ENCODE results near the gene SBK3.
A peak's percentile ranks its signal among the peaks of the same experiment; 100 is the strongest.
"Not testable (repeated sequence)": the region's sequence is repeated elsewhere in the genome, so short reads cannot be mapped to it uniquely, and the experiment has no call there.

SBK3 gene

DNA sequence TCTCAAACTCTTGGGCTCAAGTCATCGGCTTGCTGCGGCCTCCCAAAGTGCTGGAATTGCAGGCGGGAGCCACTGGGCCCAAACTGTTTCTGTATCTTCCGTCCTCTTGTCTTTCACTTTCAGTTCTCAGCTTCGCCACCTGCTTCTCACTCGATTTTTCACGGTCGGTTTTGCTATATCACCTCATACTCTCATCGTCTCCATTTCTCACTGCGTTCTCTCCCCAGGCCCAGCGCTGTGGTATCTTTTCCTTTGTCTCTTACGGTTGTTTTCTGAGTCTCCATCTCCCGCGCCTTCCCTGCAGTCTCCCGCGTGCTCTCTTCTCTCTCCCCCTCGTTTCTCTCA is 42.2 kb downstream of the SBK3 start:
- H3K27ac ChIP-seq: peak overlapping the region; percentile 77

DNA sequence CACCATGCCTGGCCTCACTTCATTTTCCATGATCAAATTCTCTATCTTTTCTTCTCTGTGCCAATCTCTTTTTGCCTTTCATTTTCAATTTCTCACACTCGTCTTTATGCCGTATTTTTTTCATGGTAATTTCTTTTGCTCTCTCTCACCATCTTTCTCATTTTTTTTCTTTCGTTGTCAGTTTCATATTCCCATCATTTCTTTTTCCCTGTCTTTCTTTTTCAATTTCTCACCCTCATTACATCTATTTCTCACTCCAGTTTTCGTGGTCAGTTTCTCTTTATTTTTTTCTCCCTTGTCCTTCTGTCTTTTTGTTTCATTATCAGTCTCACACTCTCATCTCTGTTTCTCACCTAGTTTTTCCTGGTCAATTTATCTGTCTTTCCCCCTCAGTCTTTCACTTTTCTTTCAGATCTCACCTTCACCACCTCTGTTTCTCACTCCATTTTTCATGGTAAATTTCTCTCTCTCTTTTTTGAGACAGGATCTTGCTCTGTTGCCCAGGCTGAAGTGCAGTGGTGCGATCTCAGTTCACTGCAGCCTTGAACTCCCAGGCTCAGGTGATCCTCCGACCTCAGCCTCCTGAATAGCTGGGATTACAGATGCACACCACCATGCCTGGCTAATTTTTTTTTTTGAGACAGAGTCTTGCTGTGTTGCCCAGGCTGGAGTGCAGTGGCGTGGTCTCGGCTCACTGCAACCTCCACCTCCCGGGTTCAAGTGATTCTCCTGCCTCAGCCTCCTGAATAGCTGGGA is 43.0 kb downstream of the SBK3 start:
- no peak overlapping the region for H3K9ac ChIP-seq
- no peak overlapping the region for H3K27ac ChIP-seq
- no peak overlapping the region for H3K4me3 ChIP-seq
- no peak for TF ChIP-seq Cebpa-rat (IDR thresholded peaks at IDR 0.05)
- no peaks in the 10 kb centered on the region for H4K20me1 ChIP-seq
- peaks cover 4% of the 10 kb centered on the region; the same call in 1 of the 2 replicates for H3K9me3 ChIP-seq
- H3K27me3 ChIP-seq: no peaks in the 10 kb centered on the region
- no peaks in the 10 kb centered on the region for H3K36me3 ChIP-seq
- no peak overlapping the region for H3K4me2 ChIP-seq
- peaks cover 26% of the 10 kb centered on the region for H3K4me1 ChIP-seq

More for the DNA sequence above, 42.2 kb downstream of the SBK3 start:
- H3K36me3 ChIP-seq: no peaks in the 10 kb centered on the region
- no peaks in the 10 kb centered on the region for H3K27me3 ChIP-seq
- H3K9me3 ChIP-seq: peaks cover 4% of the 10 kb centered on the region; the same call in 1 of the 2 replicates
- peak overlapping the region; percentile 77 for H3K9ac ChIP-seq
- H3K4me3 ChIP-seq: peak overlapping the region; percentile 65
- peaks cover 30% of the 10 kb centered on the region for H3K4me1 ChIP-seq
- peak overlapping the region; percentile 78 for H3K4me2 ChIP-seq
- TF ChIP-seq Cebpa-rat (IDR thresholded peaks at IDR 0.05): no peak
- H4K20me1 ChIP-seq: no peaks in the 10 kb centered on the region

GRCh38 chr19:55500368-55500952 is 44.9 kb downstream of the SBK3 start:
- TF ChIP-seq Cebpa-rat (IDR thresholded peaks at IDR 0.05): no peak
- no peak overlapping the region for H3K27ac ChIP-seq

GRCh38 chr19:55498246-55498840 is 47.0 kb downstream of the SBK3 start:
- no peak overlapping the region for H3K4me2 ChIP-seq
- peaks cover 2% of the 10 kb centered on the region; the same call in 1 of the 2 replicates for H3K9me3 ChIP-seq
- H3K27me3 ChIP-seq: no peaks in the 10 kb centered on the region
- H3K9ac ChIP-seq: no peak overlapping the region
- H3K36me3 ChIP-seq: no peaks in the 10 kb centered on the region
- H3K4me1 ChIP-seq: peaks cover 17% of the 10 kb centered on the region
- no peak for TF ChIP-seq Cebpa-rat (IDR thresholded peaks at IDR 0.05)
- H3K27ac ChIP-seq: no peak overlapping the region
- H3K4me3 ChIP-seq: no peak overlapping the region
- no peaks in the 10 kb centered on the region for H4K20me1 ChIP-seq

More at GRCh38 chr19:55500368-55500952, 44.9 kb downstream of the SBK3 start:
- Histone ChIP-seq H3K9ac (no peak overlapping the region), H3K27me3 (no peaks in the 10 kb centered on the region), H3K4me3 (no peak overlapping the region), H3K36me3 (no peaks in the 10 kb centered on the region), H3K9me3 (peaks cover 4% of the 10 kb centered on the region; the same call in 1 of the 2 replicates), H4K20me1 (no peaks in the 10 kb centered on the region), H3K4me2 (peak overlapping the region; percentile 21), H3K4me1 (peaks cover 26% of the 10 kb centered on the region)

GRCh38 chr19:55497763-55498162 is 47.6 kb downstream of the SBK3 start:
- no peak overlapping the region for H3K4me3 ChIP-seq
- no peak for TF ChIP-seq Cebpa-rat (IDR thresholded peaks at IDR 0.05)
- no peaks in the 10 kb centered on the region for H3K27me3 ChIP-seq
- no peaks in the 10 kb centered on the region for H3K9me3 ChIP-seq
- H3K4me1 ChIP-seq: peaks cover 13% of the 10 kb centered on the region
- no peak overlapping the region for H3K4me2 ChIP-seq
- H3K27ac ChIP-seq: no peak overlapping the region
- no peaks in the 10 kb centered on the region for H4K20me1 ChIP-seq
- no peaks in the 10 kb centered on the region for H3K36me3 ChIP-seq
- no peak overlapping the region for H3K9ac ChIP-seq

DNA sequence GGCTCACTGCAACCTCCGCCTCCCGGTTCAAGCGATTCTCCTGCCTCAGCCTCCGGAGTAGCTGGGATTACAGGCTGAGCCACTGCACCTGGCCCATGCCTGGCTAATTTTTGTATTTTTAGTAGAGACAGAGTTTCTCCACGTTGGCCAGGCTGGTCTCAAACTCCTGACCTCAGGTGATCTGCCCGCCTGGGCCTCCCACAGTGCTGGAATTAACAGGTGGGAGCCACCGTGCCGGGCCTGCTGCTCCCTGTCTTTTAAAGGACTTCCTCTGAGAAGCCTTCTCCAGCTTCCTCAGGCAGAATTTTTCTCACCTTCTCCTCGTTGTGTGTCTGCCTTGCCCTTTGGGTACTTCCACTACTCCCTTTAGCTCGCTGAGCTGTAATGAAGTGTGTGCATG is 48.5 kb downstream of the SBK3 start:
- H3K27ac ChIP-seq, H4K20me1 ChIP-seq, H3K9ac ChIP-seq, H3K9me3 ChIP-seq, H3K36me3 ChIP-seq, H3K4me3 ChIP-seq, H3K27me3 ChIP-seq, H3K4me2 ChIP-seq: not testable (repeated sequence)
- peaks cover 14% of the 10 kb centered on the region for H3K4me1 ChIP-seq

GRCh38 chr19:55495646-55496349 is 49.5 kb downstream of the SBK3 start:
- Histone ChIP-seq H3K9ac (no peak overlapping the region), H3K27ac (no peak overlapping the region), H3K9me3 (no peaks in the 10 kb centered on the region), H3K4me1 (peaks cover 23% of the 10 kb centered on the region), H3K36me3 (no peaks in the 10 kb centered on the region), H3K27me3 (no peaks in the 10 kb centered on the region), H3K4me2 (no peak overlapping the region), H3K4me3 (no peak overlapping the region), H4K20me1 (no peaks in the 10 kb centered on the region)
- no peak for TF ChIP-seq Cebpa-rat (IDR thresholded peaks at IDR 0.05)

GRCh38 chr19:55494172-55494761 is 51.1 kb downstream of the SBK3 start:
- H3K27ac ChIP-seq: no peak overlapping the region
- H3K27me3 ChIP-seq: no peaks in the 10 kb centered on the region
- TF ChIP-seq Cebpa-rat (IDR thresholded peaks at IDR 0.05): no peak
- H3K36me3 ChIP-seq: no peaks in the 10 kb centered on the region
- no peak overlapping the region for H3K4me3 ChIP-seq
- H3K4me1 ChIP-seq: peaks cover 24% of the 10 kb centered on the region
- H3K9me3 ChIP-seq: no peaks in the 10 kb centered on the region
- H3K4me2 ChIP-seq: no peak overlapping the region
- no peak overlapping the region for H3K9ac ChIP-seq
- no peaks in the 10 kb centered on the region for H4K20me1 ChIP-seq

DNA sequence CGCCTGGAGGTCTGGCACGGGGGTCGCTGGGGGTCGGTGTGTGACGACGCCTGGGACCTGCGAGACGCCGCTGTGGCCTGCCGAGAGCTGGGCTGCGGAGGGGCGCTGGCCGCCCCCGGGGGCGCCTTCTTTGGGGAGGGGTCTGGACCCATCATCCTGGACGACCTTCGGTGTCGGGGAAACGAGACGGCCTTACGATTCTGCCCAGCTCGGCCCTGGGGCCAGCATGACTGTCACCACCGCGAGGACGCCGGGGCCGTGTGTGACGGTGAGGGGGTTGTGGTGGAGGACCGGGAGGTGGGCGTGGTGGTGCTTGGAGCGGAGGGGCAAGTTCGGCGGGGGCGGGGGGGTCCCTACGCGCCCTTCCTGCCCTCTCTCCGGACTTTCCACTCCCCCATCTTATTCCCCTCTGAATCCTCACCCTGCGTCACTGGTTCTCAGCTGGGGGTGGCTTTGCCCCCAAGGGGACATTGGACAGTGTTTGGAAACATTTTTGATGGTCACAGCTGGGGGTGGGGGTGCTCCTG is 51.6 kb downstream of the SBK3 start:
- Histone ChIP-seq H3K4me1 (peaks cover 28% of the 10 kb centered on the region), H4K20me1 (no peaks in the 10 kb centered on the region), H3K4me2 (no peak overlapping the region), H3K4me3 (no peak overlapping the region), H3K36me3 (no peaks in the 10 kb centered on the region), H3K27me3 (no peaks in the 10 kb centered on the region), H3K9me3 (no peaks in the 10 kb centered on the region), H3K27ac (no peak overlapping the region), H3K9ac (no peak overlapping the region)
- no peak for TF ChIP-seq Cebpa-rat (IDR thresholded peaks at IDR 0.05)

Measured in BLaER1 (cell line).